Measurements from ENCODE around the gene IRAK4.

GRCh38 chr12:43763769-43764168, 5.0 kb downstream of the IRAK4 start:
- TF ChIP-seq POLR2A (IDR thresholded peaks at IDR 0.05) (no peak), POLR2AphosphoS5 (IDR thresholded peaks at IDR 0.05) (no peak)
- TF ChIP-seq, protein P1, sequence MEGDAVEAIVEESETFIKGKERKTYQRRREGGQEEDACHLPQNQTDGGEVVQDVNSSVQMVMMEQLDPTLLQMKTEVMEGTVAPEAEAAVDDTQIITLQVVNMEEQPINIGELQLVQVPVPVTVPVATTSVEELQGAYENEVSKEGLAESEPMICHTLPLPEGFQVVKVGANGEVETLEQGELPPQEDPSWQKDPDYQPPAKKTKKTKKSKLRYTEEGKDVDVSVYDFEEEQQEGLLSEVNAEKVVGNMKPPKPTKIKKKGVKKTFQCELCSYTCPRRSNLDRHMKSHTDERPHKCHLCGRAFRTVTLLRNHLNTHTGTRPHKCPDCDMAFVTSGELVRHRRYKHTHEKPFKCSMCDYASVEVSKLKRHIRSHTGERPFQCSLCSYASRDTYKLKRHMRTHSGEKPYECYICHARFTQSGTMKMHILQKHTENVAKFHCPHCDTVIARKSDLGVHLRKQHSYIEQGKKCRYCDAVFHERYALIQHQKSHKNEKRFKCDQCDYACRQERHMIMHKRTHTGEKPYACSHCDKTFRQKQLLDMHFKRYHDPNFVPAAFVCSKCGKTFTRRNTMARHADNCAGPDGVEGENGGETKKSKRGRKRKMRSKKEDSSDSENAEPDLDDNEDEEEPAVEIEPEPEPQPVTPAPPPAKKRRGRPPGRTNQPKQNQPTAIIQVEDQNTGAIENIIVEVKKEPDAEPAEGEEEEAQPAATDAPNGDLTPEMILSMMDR (IDR thresholded peaks at IDR 0.05), result no peak

Measured in prostate gland (tissue), 2 donors.